NCI-H1048 (cell line): ENCODE data around the gene TRMT10B.

Source experiments
- DNase-seq: peaks from one replicate; lab custom pipeline; 2025; lab: John Stamatoyannopoulos, UW

The TRMT10B gene, protein sequence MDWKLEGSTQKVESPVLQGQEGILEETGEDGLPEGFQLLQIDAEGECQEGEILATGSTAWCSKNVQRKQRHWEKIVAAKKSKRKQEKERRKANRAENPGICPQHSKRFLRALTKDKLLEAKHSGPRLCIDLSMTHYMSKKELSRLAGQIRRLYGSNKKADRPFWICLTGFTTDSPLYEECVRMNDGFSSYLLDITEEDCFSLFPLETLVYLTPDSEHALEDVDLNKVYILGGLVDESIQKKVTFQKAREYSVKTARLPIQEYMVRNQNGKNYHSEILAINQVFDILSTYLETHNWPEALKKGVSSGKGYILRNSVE

DNA sequence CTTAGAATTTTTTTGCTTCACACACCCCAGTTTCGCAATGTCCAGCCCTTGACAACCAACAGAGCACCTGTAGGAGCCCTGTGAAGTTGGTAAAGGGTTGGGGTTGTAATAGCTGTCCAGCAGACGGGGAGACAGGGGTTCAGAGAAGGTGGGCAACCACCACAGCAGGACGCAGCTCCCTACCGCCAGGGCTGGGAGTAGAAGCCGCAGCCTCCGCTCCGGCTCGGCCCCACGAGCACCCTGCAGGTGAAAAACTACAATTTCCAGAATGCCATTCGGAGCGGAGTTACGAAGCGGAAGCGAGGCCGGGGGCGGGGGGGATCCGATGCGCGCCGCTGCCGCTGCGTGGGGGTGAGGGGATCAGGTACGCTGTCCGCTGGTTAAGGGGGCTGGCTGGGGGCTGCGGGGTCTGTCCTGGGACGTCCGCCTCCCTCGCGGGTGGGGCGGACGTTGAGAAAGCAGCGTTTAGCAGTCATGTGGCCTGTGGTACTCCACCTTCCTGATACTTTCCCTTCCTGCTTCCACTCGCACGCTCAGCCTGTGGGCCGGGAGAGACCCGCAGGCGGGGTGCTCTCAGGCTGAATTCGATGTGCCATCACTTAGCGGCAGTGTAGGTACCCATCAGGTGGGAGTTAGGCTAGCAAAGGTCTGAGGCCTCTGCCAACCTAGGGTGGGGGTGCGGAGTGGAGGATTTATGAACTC is at the start of gene TRMT10B:
Gene TRMT10B, plus strand, starts transcription at position 317 of the 702 bp plus-strand sequence. CDS start 8,127 bp downstream, outside the sequence.
- DNase-seq, result peak; percentile 36

DNA sequence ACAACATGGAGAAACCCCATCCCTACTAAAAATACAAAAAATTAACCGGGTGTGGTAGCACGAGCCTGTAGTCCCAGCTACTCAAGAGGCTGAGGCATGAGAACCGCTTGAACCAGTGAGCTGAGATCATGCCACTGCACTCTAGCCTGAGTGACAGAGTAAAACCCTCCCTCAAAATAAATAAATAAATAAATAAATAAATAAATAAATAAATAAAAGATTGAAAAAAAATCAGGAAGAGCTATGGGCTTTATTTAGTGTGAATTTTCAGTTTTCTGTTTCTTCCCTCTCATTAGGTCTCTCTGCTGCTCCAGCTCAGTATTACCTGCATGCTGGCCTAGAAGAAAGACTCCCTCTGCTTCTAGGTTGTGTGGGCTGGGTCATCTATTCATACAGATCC is 47.8 kb upstream of the TRMT10B start:
- no peak for DNase-seq

DNA sequence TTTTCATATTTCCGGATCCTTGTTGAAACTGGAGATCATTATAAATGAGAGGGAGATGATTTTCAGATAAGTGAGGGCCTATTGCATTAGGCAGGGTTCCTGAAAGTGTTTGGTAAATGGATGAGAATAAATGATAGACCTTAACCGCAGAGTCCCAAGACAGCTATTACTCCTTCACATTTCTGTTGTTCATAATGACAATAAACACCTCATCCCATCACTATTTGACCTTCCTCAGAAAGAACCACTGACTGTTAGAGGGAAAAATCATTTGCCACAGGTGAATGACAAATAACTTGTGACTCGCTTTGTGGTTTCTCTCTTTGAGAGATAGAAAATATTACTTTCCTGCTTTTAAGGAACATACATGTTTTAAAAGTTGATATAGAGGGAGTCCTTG is 47.3 kb upstream of the TRMT10B start:
- DNase-seq, result no peak

DNA sequence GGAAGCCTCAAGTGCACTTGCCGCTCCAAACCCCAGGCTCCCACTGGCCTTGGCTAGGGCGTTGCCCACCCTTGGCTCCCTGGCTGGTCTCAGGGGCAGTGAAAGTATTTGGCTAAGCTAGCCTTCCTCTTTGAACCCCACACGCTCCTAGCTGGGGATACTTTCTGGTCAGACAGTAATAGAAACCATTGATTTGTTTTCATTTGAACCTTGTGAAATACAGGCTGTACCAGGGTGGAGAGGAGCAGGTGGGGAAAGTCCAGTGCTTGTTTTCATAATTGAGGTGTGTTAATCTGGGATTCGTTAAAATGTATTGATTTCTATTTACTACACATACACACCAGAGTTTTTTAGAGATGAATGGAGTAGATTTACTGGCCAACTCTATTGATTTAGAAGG is 45.9 kb upstream of the TRMT10B start:
- DNase-seq, result no peak

DNA sequence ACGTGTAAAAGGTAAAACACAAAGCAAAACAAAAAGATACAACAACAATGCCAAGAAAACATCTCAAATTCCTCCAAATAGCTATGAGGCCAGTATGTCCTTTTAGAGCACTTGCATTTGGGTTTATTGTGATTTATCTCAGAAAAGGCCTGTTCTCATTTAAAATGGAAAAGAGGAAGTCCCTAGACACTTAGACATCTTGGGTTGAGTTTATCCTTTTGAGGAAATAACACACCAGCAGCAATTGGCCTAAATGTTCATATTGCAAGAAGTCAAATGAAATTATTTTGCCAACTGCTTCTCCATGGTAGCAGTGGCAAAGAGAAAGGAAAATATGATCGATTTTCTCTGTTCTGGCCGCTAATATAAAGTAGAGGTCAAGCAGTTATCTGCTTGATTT is 43.6 kb upstream of the TRMT10B start:
- DNase-seq, result no peak

DNA sequence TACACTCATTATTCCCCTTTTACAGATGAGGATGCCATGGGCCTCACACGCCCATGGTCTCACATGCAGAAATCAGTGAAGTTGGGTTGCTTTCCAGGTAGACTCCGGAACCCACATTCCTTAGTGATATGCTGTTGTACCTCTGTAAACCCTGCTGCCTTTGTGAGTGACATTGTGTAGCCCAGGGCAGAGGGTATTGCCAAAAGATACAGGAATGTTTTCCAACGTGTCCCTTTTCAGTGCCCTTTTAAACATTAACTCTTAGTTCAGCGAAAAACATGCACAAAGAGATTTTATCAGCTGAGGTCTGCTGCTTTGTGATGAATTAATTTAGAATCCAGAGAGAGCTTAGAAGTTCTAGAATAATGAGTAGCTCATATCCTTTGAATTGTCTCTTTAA is 38.3 kb upstream of the TRMT10B start:
- no peak for DNase-seq

DNA sequence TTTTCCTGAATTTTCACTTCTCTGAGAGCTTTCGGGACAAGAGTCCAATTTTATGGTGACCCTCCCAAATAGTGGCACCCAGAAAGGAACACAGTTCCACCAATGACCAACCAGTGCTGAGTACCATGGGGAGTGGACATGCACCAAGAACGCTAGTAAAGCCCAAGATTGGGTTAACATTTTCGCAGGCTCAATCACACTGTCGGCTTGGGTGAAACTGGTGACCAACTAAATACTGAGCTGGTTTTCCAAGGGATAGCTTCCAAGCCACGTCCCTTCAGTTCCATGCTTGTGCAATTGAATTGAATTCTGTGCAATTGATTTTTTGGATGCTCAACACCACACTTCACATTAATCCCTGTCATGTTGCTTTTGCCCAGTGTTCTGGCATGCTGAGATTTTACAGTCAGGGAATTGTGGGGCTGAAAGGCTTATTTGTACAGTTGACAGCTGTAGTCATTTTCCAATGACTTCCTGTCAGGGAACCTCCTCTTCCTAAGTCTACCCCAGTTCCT is 37.6 kb upstream of the TRMT10B start:
- no peak for DNase-seq

DNA sequence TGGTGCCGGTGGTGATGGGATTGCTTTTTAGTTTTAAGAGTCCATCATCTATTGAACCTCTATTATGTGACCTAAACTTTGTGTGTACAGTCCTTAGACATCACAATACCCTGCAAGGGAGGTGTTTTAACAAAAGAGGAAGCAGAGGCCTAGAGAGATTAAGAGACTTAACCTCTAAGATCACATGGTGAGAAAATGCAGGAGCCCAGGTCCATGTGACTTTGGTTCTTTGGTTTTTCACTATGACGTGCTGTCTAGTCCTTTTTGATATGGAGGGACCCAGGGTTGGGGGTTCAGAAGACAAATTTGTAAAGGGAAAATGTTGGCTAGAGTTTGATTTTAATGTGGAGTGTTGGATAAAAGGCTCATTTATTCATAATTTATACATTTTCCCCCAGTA is 34.1 kb upstream of the TRMT10B start:
- DNase-seq, result no peak

DNA sequence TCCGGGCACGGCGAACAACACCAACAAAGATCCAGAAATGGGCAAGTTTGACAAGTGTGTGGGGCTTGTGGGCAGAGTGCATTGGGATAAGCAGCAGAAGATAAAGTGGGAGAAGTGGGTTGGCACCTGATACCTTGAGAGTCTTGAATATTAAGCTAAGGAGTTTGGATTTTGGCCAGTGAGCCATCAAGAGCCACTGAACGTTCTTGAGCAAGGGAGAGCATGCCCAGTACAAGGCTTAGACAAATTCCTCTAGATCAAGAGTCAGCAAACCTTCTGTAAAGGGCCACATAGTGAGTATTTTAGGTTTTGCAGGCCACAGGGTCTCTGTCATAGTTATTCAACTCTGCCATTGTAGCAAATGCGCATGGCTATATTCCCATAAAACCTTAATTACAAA is 26.6 kb upstream of the TRMT10B start:
- no peak for DNase-seq

DNA sequence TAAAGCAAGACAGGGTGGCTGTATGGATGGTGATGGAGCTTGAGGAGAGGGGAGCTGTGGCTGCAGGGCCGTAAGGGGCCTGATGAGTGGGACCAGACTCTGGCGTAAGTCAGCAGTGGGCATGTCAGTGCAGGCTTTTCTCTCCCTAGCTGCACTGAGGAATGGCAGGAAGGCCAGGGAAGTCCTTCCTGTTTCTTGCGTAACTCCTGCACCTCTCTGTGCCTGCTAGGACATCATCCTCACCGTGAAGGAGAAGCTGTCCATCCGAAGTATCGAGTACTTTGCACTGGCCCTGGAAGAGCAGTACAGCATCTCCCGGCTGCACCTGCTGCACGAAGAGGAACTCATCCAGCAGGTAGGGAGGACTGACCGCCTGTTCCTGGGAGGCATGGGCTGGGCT is 24.1 kb upstream of the TRMT10B start:
- no peak for DNase-seq

DNA sequence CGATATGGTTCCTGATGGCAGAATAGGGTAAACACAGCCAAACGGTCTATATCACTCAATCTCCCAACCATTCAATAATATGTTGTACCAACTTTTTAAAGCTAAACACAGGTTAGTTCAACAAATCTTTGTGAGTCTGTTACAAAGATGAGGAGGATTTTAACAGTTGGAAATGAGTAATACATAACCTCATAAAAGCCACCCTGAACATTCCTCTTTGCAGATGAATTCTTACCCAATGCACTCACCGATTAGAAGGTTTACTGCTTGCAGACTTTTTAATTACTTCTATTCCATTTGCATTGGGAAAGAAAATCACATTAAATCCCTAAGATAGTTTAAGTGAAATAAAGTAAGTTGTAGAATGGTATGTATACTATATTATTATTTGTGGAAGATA is 23.3 kb upstream of the TRMT10B start:
- DNase-seq, result no peak

DNA sequence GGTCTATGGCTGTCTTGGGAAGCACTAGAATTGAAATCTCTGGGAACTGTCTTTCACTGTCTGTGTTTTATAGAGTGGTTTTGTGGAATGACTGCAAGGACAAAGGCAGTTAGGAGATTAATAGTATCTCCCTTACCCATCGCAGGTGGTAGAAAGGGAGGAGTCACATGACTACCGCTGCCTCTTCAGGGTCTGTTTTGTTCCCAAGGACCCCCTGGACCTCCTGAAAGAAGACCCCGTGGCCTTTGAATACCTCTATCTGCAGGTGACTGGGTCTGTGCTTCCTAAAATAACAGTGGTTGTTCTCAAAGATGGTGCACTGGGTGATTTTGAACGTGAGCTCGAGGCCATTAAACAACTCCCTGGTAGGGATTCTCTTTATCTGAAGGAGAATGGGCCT is 22.8 kb upstream of the TRMT10B start:
- no peak for DNase-seq

DNA sequence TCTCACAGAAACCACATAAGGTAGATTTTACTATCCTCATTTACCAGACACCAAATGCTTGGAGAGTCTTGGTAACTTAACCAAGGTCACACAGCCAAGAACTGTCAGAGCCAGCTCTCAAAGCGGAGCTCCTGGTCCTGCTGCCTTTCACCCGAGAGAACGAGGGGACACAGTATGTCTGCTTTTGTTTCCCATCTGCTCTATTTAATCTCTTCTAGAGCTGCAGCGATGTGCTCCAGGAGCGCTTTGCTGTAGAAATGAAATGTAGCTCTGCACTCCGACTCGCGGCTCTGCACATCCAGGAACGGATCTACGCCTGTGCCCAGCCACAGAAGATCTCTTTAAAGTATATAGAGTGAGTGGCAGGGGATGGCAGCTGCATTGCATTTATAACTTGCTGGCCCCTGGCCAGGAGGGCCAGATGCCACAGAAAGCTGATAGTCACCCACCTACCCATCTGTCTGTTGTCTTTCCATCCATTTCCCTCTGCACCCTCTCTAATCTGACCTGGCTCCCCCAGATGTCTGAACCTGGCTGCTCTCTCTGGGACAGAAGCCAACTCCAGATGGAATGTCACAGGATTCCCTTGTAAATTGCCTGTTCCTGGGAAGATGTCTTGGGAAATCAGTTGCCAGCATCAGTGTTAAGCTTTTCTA is 21.4 kb upstream of the TRMT10B start:
- DNase-seq, result no peak

DNA sequence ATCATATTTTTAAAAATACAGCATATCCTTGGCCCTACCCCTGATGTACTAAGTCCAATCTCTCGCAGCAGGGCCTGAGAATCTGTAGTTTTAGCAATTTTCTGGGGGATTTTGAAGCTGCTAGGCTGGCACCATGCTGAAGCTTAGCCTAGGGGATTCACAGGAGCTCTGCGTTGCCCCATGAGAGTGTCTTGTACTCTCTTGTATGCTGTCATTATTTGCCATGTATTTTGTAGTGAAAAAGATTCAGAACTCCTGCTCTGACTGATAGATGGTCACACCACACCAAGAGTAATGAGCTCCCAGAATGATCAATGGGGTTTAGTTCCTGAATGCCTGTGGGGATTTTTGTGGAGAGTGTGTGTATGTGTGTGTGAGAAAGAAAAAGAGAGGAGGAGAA is 20.7 kb upstream of the TRMT10B start:
- no peak for DNase-seq

DNA sequence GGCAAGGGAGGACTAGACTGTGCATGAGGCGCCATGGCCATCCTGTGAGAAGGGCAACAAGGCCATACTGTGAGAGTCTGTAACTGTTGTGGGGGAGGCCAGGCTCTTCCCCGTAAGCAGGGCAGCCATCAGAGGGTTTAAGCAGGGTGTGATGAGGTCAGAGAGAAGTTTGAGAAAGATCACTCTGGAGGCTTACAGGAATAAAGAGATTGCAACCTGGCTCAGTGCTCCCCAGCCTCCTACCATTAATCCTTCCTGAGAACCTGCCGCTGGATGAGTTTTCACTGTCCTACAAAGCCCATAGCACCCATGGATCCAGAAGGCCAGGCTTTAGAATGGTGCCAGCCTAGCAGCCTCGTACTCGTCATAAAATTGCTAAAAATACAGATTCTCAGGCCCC is 14.4 kb upstream of the TRMT10B start:
- DNase-seq, result no peak

DNA sequence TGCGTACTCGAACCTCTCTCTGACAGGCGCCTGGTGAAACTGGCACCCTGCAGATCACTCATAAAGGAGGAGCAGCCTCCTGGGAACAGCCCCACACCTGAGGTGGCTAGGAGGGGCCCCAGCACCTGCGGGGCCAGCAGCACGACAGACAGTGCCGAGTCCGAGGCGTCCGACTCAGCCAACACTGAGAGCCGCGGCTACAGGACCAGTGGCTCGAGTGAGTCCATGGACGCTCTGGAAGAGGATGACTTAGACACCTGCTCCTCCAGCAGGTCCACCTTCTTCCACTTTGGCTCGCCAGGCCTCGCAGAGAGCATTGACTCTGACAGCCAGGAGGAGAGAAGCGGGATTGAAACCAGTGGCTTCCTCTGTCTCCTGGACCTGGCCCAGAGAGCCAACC is 13.5 kb upstream of the TRMT10B start:
- no peak for DNase-seq

DNA sequence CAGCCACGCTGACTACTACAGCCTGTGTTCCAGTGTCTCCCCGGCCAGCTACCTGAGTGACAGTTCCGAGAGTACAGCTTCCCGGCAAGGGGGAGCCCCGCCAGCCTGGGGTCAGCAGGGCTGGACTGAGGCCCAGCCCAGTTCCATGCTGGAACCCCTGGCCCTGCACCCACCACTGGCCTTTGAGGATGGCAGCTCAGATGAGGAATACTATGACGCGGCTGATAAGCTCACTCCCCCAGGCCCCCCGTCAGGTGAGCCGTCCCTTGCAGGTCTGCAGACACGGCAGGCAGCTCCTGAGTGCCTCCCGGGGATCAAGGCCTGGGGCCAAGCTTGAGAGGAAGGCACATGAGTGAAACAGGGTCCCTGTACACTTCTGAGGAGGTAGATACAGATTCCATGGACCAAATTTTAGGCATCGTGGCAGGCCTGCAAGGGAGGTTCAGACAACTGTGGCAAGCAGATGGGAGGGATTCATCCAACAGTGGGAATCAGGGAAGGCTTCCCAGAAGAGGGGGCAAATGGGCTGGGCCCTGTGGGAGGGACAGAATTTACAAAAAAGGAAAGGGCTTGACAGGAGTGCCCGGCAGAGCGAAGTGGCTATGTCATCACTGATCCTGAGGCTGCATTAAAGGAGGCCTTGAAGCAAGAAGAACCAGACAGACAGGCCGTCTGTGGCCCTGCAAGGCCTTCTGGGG is 12.8 kb upstream of the TRMT10B start:
- DNase-seq, result no peak

DNA sequence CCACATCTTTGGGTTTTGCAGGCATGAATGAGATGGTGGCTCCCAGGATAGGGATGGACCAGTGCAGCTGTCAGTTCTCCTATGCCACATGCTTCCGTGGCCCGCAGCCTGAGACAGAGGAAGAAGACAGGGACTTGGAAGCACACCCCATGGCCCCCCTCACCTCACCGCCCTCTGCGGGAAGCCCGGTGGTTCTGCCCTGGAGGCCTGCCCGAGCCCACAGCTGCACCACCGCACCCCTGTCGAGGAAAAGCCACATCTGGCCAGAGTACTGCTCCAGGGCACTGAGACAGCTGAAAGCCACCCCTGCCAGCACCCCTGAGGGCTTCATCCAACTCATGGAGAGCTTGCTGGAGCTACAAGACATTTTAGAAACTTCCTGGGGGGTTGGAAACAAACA is 7.6 kb upstream of the TRMT10B start:
- no peak for DNase-seq

DNA sequence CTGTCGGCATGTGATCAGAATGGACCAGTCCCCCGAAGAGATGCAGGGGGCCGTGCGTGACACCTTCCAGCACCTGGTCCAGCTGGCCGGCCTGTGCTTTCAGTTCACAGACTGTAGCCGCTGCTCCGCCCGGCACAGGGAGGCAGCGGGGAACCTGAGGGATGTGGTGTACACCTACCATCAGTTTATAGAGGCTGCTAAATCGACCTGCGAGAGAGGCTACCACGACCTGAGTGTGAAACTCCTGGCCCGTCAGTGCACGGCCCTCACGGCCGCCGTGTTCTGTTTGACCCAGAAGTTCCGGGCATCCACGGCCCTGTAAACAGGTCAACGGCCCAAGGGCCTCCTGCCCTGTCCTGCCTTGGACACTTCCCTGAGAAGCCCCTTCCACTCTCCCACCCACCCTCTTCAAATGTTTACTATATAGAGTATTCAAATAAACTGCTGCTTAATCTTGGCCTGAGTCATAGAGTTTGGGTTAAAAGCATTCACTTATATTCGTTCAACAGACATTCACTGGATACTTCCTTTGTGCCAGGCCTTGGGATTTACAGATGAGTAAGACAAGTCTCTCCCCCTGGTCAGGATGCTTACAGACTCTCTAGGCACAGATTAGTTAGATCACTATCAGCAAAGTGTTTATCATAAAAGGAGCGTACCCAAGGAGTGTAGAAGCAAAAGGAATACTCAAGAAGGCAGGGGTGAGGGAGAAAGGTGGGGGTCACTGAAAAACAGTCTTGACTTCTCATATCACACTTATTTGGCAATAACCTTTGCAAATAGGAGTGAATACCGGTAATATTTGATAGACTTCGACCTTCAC is 6.9 kb upstream of the TRMT10B start:
- DNase-seq, result no peak

DNA sequence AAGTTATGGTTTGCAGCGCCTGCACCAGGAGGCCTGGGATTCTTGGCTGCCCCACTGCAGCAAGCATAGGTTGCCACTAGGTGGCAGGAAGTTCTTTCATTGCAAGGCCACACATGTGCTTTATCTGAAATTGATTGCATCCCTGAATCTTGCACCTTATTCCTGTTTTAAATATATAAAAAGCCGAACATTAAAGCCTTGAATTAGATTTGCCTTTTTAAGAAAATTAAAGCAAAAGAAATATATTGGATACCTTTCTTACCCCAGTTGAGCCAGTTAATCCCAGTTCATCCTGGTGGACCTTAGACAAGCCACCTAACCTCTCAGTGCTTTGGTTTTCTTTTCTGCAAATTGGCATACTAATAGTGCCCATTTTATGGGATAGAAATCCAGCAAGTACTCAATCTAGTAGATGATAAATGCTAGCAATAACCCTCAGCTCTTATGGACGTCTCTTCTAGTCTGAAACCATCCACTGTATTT is 6.3 kb upstream of the TRMT10B start:
- no peak for DNase-seq

DNA sequence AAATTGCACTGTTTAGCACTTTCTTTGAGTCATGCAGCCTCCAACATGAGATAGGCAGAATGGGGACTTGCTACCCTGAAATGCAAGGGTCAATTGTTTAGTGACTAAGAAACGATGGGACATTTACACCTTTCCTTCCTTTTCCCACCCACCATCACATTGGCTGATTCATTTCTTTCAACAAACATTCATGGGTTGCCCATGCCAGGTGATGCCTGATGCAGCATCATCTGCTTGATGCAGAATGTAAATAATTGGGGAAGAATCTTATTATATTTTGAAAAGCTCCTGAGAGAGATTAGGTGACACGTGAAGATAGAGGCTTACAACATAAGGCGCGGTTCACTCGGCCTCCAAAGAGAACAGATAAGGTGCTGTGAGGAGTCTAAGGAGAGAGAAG is 4.5 kb upstream of the TRMT10B start:
- DNase-seq, result no peak
